Astrocyte (in vitro differentiated cells and primary cell): Measurements from ENCODE around the gene NRK.

Experiments
- CTCF ChIP-seq: IDR thresholded peaks from 2 replicates; pipeline ENCODE4 v1.5.1; 2011; ENCODE audit warnings: low read depth, mild to moderate bottlenecking, inconsistent platforms, low read length, moderate library complexity; ENCODE audit not compliant: insufficient read depth
- EZH2 ChIP-seq: IDR thresholded peaks from 2 replicates; pipeline ENCODE4 v1.6.1; 2012; ENCODE audit warnings: mild to moderate bottlenecking, low read length, inconsistent platforms; ENCODE audit not compliant: insufficient read depth

GRCh38 chrX:105999294-105999693, 177.0 kb downstream of the NRK start:
- TF ChIP-seq CTCF (no peak), EZH2 (no peak)
